Heart right ventricle (tissue), 16 donors: ENCODE data around the gene SYNM. TPM values are rescaled to one million over a fixed set of nuclear protein-coding genes. Genes with fewer than 3 reads are reported as not detected.
"Not testable (repeated sequence)": the region's sequence is repeated elsewhere in the genome, so short reads cannot be mapped to it uniquely, and the experiment has no call there.

Experiments used
- ATAC-seq, 8 donors: fragments of 200-7000 bp; cut with Tn5 transposase; one replicate each; pipeline ENCODE4 v1.9.1; 2020; ENCODE audit warnings: mild to moderate bottlenecking in 8 of 8, moderate library complexity in 8 of 8, moderate number of reproducible peaks in 1 of 8
- DNase-seq, 2 donors: peaks; one replicate each; pipeline ENCODE4 v3.0.0-alpha.2; 2020
- H3K27ac ChIP-seq, 10 donors: fragments of 200-600 bp; sonication (generic) in 2 of 10; one replicate each; pipeline versions ENCODE4 v1.5.0 to v1.8.0; 2020 to 2022; ENCODE audit warnings: mild to moderate bottlenecking in 3 of 10
- H3K27me3 ChIP-seq, 7 donors: fragments of 200-600 bp; one replicate each; pipeline ENCODE4 v1.8.0; 2021 to 2022; ENCODE audit warnings: mild to moderate bottlenecking in 2 of 7
- H3K36me3 ChIP-seq, 9 donors: fragments of 200-600 bp; sonication (generic) in 1 of 9; one replicate each; pipeline versions ENCODE4 v1.5.0 to v1.8.0; 2020 to 2022; ENCODE audit warnings: mild to moderate bottlenecking in 2 of 9
- H3K4me1 ChIP-seq, 9 donors: fragments of 200-600 bp; sonication (generic) in 1 of 9; one replicate each; pipeline versions ENCODE4 v1.5.0 to v1.8.0; 2020 to 2022; ENCODE audit warnings: mild to moderate bottlenecking in 4 of 9
- H3K4me3 ChIP-seq, 10 donors: fragments of 200-600 bp; sonication (generic) in 2 of 10; one replicate each; pipeline versions ENCODE4 v1.5.0 to v1.8.0; 2020 to 2022; ENCODE audit warnings: mild to moderate bottlenecking in 7 of 10, moderate library complexity in 2 of 10
- H3K9me3 ChIP-seq, 11 donors: fragments of 200-600 bp in 10 of 11; sonication (generic) in 2 of 11; one replicate each; pipeline versions ENCODE4 v1.5.0 to v1.8.0; 2013 to 2022; ENCODE audit warnings: mild to moderate bottlenecking in 2 of 11, control low read depth in 1 of 11, moderate library complexity in 1 of 11
- WGBS, 2 donors: extraction: QIAGEN DNeasy Blood & Tissue Kit; methylation state at CpG; one replicate each; pipeline ENCODE4 v1.1.7; 2013; ENCODE audit warnings: inconsistent platforms in 1 of 2; 5-methylcytosine and 5-hydroxymethylcytosine counted together
- intact Hi-C, 10 donors: fragments of 100-400 bp; cut with DNase I; formaldehyde crosslinking; loops; one replicate each; pipeline versions ENCODE4 v1.11.1 to v1.14.2; 2022
- polyA plus RNA-seq, 2 donors: library from polyadenylated mRNA; stranded (reverse); fragments of 200-250 nt; gene quantifications; one replicate each; pipeline ENCODE4 v1.2.3, GENCODE V29; 2013
- total RNA-seq, 10 donors: library from RNA; stranded (reverse); fragmentation: NEBNext Ultra II Directional in 3 of 10; extraction: Animal tissue kit (Norgen Biotek cat#: 25700) in 3 of 10; gene quantifications; one replicate each; pipeline versions ENCODE4 v1.2.1 to v1.2.4, GENCODE V29; 2021 to 2023
- TF ChIP-seq, protein P1 (sequence below), 9 donors: fragments of 200-600 bp; sonication (generic) in 2 of 9; IDR thresholded peaks; one replicate each; pipeline versions ENCODE4 v1.5.0 to v1.8.0; 2021 to 2022; ENCODE audit warnings: antibody characterized with exemption in 9 of 9, mild to moderate bottlenecking in 5 of 9, moderate library complexity in 1 of 9
- donor health status: Arrhythmogenic right ventricular cardiomyopathy.
- donor health status: ischemic (EF 13 %, LVEDD 7.1; RV severe dilation, severe dysfunction).
- donor health status: healthy with polysubstance abuse.
- donor health status: DM: no; HTN: yes; CAD: no.
- donor health status: DM: no; HTN: no; CAD: no.
- donor health status: ischemic (EF 25% LVEDD 6.9; RV normal size, moderate dysfunction).
- donor health status: ischemic (EF 25% LVEDD 5.7; RV mildly dilated, moderate dysfunction).
- donor health status: healthy.
- donor health status: DM: yes; HTN: yes; CAD: no.
- donor health status: Ischemic cardiomyopathy.
- donor health status: ischemic (EF 35%, LVEDD 5.7; RV mildly dilated, moderate dysfunction).
- donor health status: nonischemic (EF 11% LVEDD 7.7; RV severe dilation, severe dysfunction).
- donor health status: DM: yes; HTN: yes; CAD: no.
- donor health status: PGD.
- donor health status: ischemic (EF 29% LVEDD 5.4; RV normal size, mild dysfunction).
- donor health status: nonischemic (EF 23%, LVEDD 6.1; RV moderate dilation, normal function).

Gene SYNM
- total and polyA plus RNA-seq, 12 donors: 59.4 to 456 (median 350) TPM

DNA sequence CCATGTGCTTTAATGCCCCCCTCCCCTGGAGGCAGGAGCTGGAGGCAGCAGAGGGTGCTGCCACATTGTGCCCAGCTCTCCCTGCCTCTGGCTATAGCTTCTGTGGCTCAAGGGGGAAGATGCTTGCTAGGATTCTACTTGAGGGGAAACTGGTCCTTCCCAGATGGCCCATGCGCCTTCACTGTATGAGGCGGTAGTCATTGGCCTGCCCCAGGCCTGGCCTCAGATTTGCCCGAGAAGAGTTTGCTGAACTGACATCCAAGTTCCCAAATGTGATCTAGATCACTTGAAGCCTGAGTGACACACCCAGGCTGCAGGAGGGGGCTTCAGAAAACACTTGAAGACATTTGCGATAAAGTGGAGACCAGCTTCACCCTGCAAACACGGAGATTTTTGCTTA, 4.1 kb downstream of the SYNM start:
- Histone ChIP-seq H3K36me3 (peaks cover 0 to 10% (median 0%) of the 10 kb centered on the region in 9 donors), H3K9me3 (no peaks in the 10 kb centered on the region), H3K4me1 (peaks cover 0 to 76% (median 45%) of the 10 kb centered on the region in 9 donors), H3K4me3 (peak overlapping the region in 2 of 10 donors; percentile 1 to 9), H3K27ac (peak overlapping the region in 8 of 10 donors; percentile 0 to 95 (median 79)), H3K27me3 (peaks cover 0 to 30% (median 0%) of the 10 kb centered on the region in 7 donors)
- 82 to 84% methylated on average over 5 of the region's 5 CpGs for WGBS, 2 donors
- ATAC-seq (no peak), DNase-seq (no peak)
- intact Hi-C loops: loop anchor here in 4 of 10 donors (5.0 to 10.0 kb wide), 3 partner anchors 33 to 626 kb away; partner anchors contain the start of gene LYSMD4 (in 1 of the 4)
- TF ChIP-seq, protein P1, sequence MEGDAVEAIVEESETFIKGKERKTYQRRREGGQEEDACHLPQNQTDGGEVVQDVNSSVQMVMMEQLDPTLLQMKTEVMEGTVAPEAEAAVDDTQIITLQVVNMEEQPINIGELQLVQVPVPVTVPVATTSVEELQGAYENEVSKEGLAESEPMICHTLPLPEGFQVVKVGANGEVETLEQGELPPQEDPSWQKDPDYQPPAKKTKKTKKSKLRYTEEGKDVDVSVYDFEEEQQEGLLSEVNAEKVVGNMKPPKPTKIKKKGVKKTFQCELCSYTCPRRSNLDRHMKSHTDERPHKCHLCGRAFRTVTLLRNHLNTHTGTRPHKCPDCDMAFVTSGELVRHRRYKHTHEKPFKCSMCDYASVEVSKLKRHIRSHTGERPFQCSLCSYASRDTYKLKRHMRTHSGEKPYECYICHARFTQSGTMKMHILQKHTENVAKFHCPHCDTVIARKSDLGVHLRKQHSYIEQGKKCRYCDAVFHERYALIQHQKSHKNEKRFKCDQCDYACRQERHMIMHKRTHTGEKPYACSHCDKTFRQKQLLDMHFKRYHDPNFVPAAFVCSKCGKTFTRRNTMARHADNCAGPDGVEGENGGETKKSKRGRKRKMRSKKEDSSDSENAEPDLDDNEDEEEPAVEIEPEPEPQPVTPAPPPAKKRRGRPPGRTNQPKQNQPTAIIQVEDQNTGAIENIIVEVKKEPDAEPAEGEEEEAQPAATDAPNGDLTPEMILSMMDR (IDR thresholded peaks at IDR 0.05): no peak

DNA sequence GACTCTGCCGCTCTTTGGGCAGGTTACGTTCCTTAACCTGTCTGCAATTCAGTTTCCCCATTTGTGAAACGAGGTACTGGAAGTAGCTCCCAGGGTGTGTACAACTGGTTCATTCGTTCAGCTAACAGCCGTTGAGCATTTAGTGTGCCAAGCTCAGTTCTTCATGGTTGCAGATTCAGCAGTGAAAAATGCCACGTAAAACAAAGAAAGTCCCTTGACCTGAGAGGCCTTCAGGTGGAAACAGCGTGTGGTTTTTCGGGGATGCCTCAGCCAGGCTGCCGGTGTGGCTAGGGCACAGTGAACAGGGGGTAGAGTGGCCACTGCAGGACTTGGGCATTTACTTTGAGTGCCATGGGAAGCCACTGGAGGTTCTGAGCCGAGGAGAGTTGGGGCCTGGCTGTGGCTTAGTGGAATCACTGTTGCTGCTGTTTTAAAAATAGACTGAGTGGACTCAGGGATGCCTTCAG, 4.7 kb downstream of the SYNM start:
- H3K9me3 ChIP-seq: no peaks in the 10 kb centered on the region
- H3K27me3 ChIP-seq: peaks cover 0 to 29% (median 0%) of the 10 kb centered on the region in 7 donors
- 61 to 67% methylated on average over 10 of the region's 10 CpGs for WGBS, 2 donors
- peak overlapping the region in 5 of 10 donors; percentile 1 to 13 (median 5) for H3K4me3 ChIP-seq
- peaks cover 0 to 82% (median 50%) of the 10 kb centered on the region in 9 donors for H3K4me1 ChIP-seq
- H3K27ac ChIP-seq: peak overlapping the region in 9 of 10 donors; percentile 24 to 95 (median 79)
- peaks cover 0 to 16% (median 0%) of the 10 kb centered on the region in 9 donors for H3K36me3 ChIP-seq
- ATAC-seq (peak in 2 of 8 donors; percentile 17 to 25), DNase-seq (no peak)
- TF ChIP-seq, protein P1 (IDR thresholded peaks at IDR 0.05): no peak
- intact Hi-C loops: loop anchor here in 4 of 10 donors (5.0 to 10.0 kb wide), 3 partner anchors 33 to 625 kb away; partner anchors contain the start of gene LYSMD4 (in 1 of the 4)

DNA sequence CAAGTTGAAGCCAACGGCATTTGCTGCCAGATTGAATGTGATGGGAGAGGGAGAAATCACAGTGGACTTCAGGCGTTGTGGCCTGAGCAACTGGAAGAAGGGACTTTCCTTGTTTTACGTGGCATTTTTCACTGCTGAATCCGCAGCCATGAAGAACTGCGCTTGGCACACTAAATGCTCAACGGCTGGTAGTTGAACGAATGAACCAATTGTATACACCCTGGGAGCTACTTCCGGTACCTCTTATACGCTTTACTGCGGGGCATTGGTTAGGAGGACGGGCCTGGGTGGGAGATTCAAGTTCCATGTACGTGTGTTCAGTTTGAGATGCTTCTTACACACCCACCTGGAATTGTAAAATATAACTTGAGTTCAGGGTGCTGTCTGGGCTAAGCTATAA, 5.2 kb downstream of the SYNM start:
- peaks cover 0 to 87% (median 54%) of the 10 kb centered on the region in 9 donors for H3K4me1 ChIP-seq
- peak overlapping the region in 9 of 10 donors; percentile 24 to 95 (median 79) for H3K27ac ChIP-seq
- H3K36me3 ChIP-seq: peaks cover 0 to 21% (median 0%) of the 10 kb centered on the region in 9 donors

DNA sequence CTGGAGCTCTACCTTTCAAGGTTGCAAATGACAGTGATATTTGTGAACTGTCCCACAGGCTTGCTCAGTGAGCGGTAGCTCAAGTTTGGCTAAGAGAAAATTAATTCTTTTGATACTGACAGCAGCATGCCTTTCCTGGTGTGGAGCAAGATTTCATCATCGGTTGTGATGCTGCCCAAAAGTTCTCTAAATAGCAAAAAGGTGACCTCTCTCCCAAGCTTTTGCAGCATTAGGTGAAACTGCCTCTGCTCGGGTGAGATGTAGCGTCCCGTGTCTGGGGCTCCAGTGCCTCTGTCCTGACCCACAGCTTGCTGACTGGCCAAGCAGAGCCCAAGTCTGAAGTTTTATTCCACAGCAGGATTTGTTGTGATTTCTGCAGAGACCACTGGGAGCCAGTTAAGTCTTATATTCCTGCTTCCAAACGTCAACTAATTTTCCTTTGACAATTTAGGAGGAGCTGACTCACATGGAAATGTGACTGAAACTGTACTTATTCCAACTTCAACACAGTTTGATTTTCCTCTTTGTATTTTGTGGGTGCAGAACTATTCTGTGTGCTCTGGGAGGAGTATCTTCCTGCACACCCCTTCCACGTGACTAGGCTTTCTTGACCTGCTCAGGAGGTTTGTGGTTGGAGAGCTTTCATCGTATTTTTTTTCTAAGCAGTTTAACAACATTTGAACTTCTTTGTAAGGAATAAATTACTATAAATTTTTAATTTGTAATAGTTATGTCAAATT, 5.9 kb downstream of the SYNM start:
- intact Hi-C loops: loop anchor here in 1 of 10 donors (5.0 kb wide), 1 partner anchor 62 kb away; no protein-coding TSS in a partner anchor
- Histone ChIP-seq H3K4me3 (peak overlapping the region in 2 of 10 donors; percentile 5 to 9), H3K27me3 (peaks cover 0 to 19% (median 0%) of the 10 kb centered on the region in 7 donors), H3K27ac (peak overlapping the region in 8 of 10 donors; percentile 44 to 95 (median 79)), H3K4me1 (peaks cover 0 to 92% (median 54%) of the 10 kb centered on the region in 9 donors), H3K36me3 (peaks cover 0 to 25% (median 0%) of the 10 kb centered on the region in 9 donors), H3K9me3 (no peaks in the 10 kb centered on the region)
- ATAC-seq (no peak), DNase-seq (no peak)
- TF ChIP-seq, protein P1 (IDR thresholded peaks at IDR 0.05): no peak
- WGBS, 2 donors: 39 to 51% methylated on average over 8 of the region's 8 CpGs

More for the DNA sequence above, 5.2 kb downstream of the SYNM start:
- Histone ChIP-seq H3K4me3 (peak overlapping the region in 5 of 10 donors; percentile 1 to 13 (median 5)), H3K9me3 (no peaks in the 10 kb centered on the region), H3K27me3 (peaks cover 0 to 24% (median 0%) of the 10 kb centered on the region in 7 donors)
- DNase-seq (no peak), ATAC-seq (no peak)
- intact Hi-C loops: loop anchor here in 1 of 10 donors (5.0 kb wide), 1 partner anchor 62 kb away; no protein-coding TSS in a partner anchor
- TF ChIP-seq, protein P1 (IDR thresholded peaks at IDR 0.05): no peak
- 67 to 69% methylated on average over 12 of the region's 12 CpGs for WGBS, 2 donors

DNA sequence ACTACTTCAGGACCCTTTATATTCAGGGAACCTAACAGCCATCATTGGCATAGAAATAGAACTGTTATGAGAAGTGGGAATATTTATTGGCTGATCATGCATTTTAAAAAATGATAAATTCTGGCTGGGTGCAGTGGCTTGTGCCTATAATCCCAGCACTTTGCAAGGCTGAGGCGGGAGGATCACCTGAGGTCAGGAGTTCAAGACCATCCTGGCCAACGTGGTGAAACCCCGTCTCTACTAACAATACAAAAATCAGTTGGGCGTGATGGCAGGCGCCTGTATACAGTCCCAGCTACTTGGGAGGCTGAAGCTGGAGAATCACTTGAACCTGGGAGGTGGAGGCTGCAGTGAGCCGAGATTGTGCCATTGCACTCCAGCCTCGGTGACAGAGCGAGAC, 6.8 kb downstream of the SYNM start:
- H3K4me3 ChIP-seq, H3K9me3 ChIP-seq, ATAC-seq, DNase-seq: not testable (repeated sequence)
- H3K27me3 ChIP-seq: peaks cover 0 to 10% (median 0%) of the 10 kb centered on the region in 7 donors
- H3K27ac ChIP-seq: peak overlapping the region in 2 of 10 donors; percentile 79 to 95
- peaks cover 0 to 89% (median 52%) of the 10 kb centered on the region in 9 donors for H3K4me1 ChIP-seq
- H3K36me3 ChIP-seq: peaks cover 0 to 31% (median 0%) of the 10 kb centered on the region in 9 donors
- intact Hi-C loops: loop anchor here in 1 of 10 donors (5.0 kb wide), 1 partner anchor 61 kb away; no protein-coding TSS in a partner anchor
- 80 to 84% methylated on average over 8 of the region's 8 CpGs for WGBS, 2 donors
